ENCODE measurements around the gene ARHGAP22.

Gene ARHGAP22

DNA sequence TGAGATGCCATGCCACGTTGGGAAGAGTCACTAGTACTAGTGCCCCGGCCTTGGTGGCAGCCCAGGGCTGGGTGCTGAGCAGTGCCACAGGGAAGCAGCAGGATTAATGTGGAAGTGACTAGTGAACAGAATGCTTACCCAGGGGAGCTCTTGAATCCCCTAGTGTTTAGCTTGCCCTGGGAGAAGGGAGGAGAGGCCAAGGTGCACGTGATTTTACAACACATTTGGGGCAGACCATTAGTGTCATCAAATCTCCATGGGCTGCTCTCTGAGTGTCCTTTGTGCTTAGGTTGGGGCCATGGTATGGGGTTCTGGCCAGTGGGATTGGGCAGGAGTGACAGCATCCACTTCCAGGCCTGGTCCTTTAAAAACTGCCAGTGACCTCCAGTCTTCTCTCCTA is 37.5 kb downstream of the ARHGAP22 start:
- DNase-seq (ENCODE audit: low read depth in 1 of 2, low spot score in 1 of 2), result no peak
- no peak overlapping the region for H3K27ac ChIP-seq (replicated peaks)
- TF ChIP-seq, protein P1, sequence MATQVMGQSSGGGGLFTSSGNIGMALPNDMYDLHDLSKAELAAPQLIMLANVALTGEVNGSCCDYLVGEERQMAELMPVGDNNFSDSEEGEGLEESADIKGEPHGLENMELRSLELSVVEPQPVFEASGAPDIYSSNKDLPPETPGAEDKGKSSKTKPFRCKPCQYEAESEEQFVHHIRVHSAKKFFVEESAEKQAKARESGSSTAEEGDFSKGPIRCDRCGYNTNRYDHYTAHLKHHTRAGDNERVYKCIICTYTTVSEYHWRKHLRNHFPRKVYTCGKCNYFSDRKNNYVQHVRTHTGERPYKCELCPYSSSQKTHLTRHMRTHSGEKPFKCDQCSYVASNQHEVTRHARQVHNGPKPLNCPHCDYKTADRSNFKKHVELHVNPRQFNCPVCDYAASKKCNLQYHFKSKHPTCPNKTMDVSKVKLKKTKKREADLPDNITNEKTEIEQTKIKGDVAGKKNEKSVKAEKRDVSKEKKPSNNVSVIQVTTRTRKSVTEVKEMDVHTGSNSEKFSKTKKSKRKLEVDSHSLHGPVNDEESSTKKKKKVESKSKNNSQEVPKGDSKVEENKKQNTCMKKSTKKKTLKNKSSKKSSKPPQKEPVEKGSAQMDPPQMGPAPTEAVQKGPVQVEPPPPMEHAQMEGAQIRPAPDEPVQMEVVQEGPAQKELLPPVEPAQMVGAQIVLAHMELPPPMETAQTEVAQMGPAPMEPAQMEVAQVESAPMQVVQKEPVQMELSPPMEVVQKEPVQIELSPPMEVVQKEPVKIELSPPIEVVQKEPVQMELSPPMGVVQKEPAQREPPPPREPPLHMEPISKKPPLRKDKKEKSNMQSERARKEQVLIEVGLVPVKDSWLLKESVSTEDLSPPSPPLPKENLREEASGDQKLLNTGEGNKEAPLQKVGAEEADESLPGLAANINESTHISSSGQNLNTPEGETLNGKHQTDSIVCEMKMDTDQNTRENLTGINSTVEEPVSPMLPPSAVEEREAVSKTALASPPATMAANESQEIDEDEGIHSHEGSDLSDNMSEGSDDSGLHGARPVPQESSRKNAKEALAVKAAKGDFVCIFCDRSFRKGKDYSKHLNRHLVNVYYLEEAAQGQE (IDR thresholded peaks at IDR 0.05; ENCODE audit: insufficient replicate concordance, low read depth), result no peak
- TF ChIP-seq, protein P2, sequence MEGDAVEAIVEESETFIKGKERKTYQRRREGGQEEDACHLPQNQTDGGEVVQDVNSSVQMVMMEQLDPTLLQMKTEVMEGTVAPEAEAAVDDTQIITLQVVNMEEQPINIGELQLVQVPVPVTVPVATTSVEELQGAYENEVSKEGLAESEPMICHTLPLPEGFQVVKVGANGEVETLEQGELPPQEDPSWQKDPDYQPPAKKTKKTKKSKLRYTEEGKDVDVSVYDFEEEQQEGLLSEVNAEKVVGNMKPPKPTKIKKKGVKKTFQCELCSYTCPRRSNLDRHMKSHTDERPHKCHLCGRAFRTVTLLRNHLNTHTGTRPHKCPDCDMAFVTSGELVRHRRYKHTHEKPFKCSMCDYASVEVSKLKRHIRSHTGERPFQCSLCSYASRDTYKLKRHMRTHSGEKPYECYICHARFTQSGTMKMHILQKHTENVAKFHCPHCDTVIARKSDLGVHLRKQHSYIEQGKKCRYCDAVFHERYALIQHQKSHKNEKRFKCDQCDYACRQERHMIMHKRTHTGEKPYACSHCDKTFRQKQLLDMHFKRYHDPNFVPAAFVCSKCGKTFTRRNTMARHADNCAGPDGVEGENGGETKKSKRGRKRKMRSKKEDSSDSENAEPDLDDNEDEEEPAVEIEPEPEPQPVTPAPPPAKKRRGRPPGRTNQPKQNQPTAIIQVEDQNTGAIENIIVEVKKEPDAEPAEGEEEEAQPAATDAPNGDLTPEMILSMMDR (IDR thresholded peaks at IDR 0.05; ENCODE audit: insufficient read depth, low read length), result no peak
- TF ChIP-seq GABPA (IDR thresholded peaks at IDR 0.05; ENCODE audit: low read depth) (no peak), POLR2AphosphoS5 (IDR thresholded peaks at IDR 0.05; ENCODE audit: low read depth) (no peak), SPI1 (IDR thresholded peaks at IDR 0.05; ENCODE audit: borderline replicate concordance, low read depth) (no peak)
- H3K4me3 ChIP-seq (replicated peaks; ENCODE audit: insufficient read depth, low read length), result no peak overlapping the region
- no peaks in the 10 kb centered on the region for H3K27me3 ChIP-seq (ENCODE audit: insufficient read depth, poor library complexity, severe bottlenecking)

- Histone ChIP-seq H3K27ac (replicated peaks) (no peak overlapping the region), H3K27me3 (ENCODE audit: insufficient read depth, poor library complexity, severe bottlenecking) (no peaks in the 10 kb centered on the region), H3K4me3 (replicated peaks; ENCODE audit: insufficient read depth, low read length) (no peak overlapping the region)
- no peak for DNase-seq (ENCODE audit: low read depth in 1 of 2, low spot score in 1 of 2)
- TF ChIP-seq, protein P2 (IDR thresholded peaks at IDR 0.05; ENCODE audit: insufficient read depth, low read length), result no peak
- no peak for TF ChIP-seq POLR2AphosphoS5 (IDR thresholded peaks at IDR 0.05; ENCODE audit: low read depth)
Measured at GRCh38 chr10:48564466-48565160, 40.3 kb downstream of the ARHGAP22 start.

DNA sequence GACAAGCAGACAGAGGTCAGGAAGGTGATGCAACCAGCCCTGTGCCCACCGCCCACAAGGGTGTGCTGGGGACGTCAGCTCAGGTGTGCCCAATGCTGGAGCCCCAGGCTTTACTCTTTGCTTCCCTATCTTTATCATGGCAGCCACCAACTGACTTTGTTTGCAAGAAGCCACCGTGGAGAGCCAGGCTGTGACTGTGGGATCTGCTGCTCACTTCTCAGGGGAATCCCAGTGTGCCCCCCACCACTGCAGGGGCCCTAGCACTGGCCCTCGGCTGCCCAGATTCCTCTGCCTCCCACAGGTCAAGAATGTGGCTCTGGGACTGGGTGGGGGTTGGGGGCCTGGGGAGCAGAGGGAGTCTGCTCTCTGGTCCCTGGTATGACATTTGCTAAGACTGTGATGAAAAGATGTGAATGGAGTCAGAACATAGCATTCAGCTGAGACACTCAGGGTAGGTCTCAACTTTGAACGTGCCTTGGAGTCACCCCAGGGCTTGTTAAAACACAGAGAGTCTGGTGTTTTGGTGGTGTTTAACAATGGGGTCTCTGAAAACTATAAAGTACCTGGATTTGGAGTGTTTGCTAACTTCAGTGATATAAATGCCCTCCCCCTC is 47.3 kb downstream of the ARHGAP22 start:
- H3K27ac ChIP-seq (replicated peaks), result no peak overlapping the region
- no peaks in the 10 kb centered on the region for H3K27me3 ChIP-seq (ENCODE audit: insufficient read depth, poor library complexity, severe bottlenecking)
- H3K4me3 ChIP-seq (replicated peaks; ENCODE audit: insufficient read depth, low read length), result no peak overlapping the region
- TF ChIP-seq SPI1 (IDR thresholded peaks at IDR 0.05; ENCODE audit: borderline replicate concordance, low read depth) (no peak), POLR2AphosphoS5 (IDR thresholded peaks at IDR 0.05; ENCODE audit: low read depth) (no peak), GABPA (IDR thresholded peaks at IDR 0.05; ENCODE audit: low read depth) (no peak)
- TF ChIP-seq, protein P1 (IDR thresholded peaks at IDR 0.05; ENCODE audit: insufficient replicate concordance, low read depth), result no peak
- TF ChIP-seq, protein P2 (IDR thresholded peaks at IDR 0.05; ENCODE audit: insufficient read depth, low read length), result no peak
- no peak for DNase-seq (ENCODE audit: low read depth in 1 of 2, low spot score in 1 of 2)
